GM12872 (cell line): ENCODE results near the gene OLFML3.

ENCODE experiments used
- CTCF ChIP-seq: IDR thresholded peaks from 3 replicates; pipeline ENCODE4 v1.5.1; 2011; ENCODE audit warnings: low read depth, mild to moderate bottlenecking, low read length, moderate library complexity; ENCODE audit not compliant: insufficient read depth

OLFML3 gene

GRCh38 chr1:113951719-113952118 lies 27.6 kb upstream of the OLFML3 start:
- TF ChIP-seq CTCF, result no peak

- TF ChIP-seq CTCF, result no peak
These were observed 21.3 kb upstream of the OLFML3 start for GRCh38 chr1:113957984-113958383.

- no peak for TF ChIP-seq CTCF
These were observed 20.6 kb upstream of the OLFML3 start for GRCh38 chr1:113958691-113959090.

- TF ChIP-seq CTCF, result no peak
These were observed 15.9 kb upstream of the OLFML3 start for GRCh38 chr1:113963281-113963906.

GRCh38 chr1:113965703-113966412 lies 13.4 kb upstream of the OLFML3 start:
- no peak for TF ChIP-seq CTCF

GRCh38 chr1:113972954-113973353 lies 6.3 kb upstream of the OLFML3 start:
- no peak for TF ChIP-seq CTCF

- TF ChIP-seq CTCF, result no peak
These were observed 3.9 kb upstream of the OLFML3 start for GRCh38 chr1:113975211-113975895.
